MV-4-11 (cell line): Measurements from ENCODE around the gene RFX2.

Experiments
- DNase-seq: peaks from one replicate; lab custom pipeline; 2025; lab: John Stamatoyannopoulos, UW

Gene RFX2

GRCh38 chr19:6103894-6104293, 6.4 kb downstream of the RFX2 start:
- no peak for DNase-seq

GRCh38 chr19:6103217-6103644, 7.1 kb downstream of the RFX2 start:
- no peak for DNase-seq

GRCh38 chr19:6101991-6102390, 8.3 kb downstream of the RFX2 start:
- DNase-seq: peak; percentile 92

- no peak for DNase-seq
These were observed 8.9 kb downstream of the RFX2 start for GRCh38 chr19:6101291-6101825.

GRCh38 chr19:6100284-6100915, 9.9 kb downstream of the RFX2 start:
- DNase-seq: peak; percentile 99

GRCh38 chr19:6099599-6099998, 10.7 kb downstream of the RFX2 start:
- peak; percentile 51 for DNase-seq

GRCh38 chr19:6099033-6099432, 11.3 kb downstream of the RFX2 start:
- DNase-seq: no peak

GRCh38 chr19:6098574-6098973, 11.7 kb downstream of the RFX2 start:
- no peak for DNase-seq

GRCh38 chr19:6097911-6098310, 12.4 kb downstream of the RFX2 start:
- no peak for DNase-seq

- no peak for DNase-seq
These were observed 14.5 kb downstream of the RFX2 start for GRCh38 chr19:6095760-6096159.

- DNase-seq: peak; percentile 92
These were observed 17.7 kb downstream of the RFX2 start for GRCh38 chr19:6092329-6093286.

- no peak for DNase-seq
These were observed 18.5 kb downstream of the RFX2 start for GRCh38 chr19:6091771-6092291.

- no peak for DNase-seq
These were observed 19.7 kb downstream of the RFX2 start for GRCh38 chr19:6090634-6091033.

- DNase-seq: peak; percentile 69
These were observed 21.7 kb downstream of the RFX2 start for GRCh38 chr19:6088602-6089049.

- peak; percentile 67 for DNase-seq
These were observed 23.2 kb downstream of the RFX2 start for GRCh38 chr19:6087074-6087571.

- no peak for DNase-seq
These were observed 24.1 kb downstream of the RFX2 start for GRCh38 chr19:6086068-6086788.

- DNase-seq: no peak
These were observed 25.5 kb downstream of the RFX2 start for GRCh38 chr19:6084821-6085220.

- DNase-seq: no peak
These were observed 31.2 kb downstream of the RFX2 start for GRCh38 chr19:6079107-6079506.

- DNase-seq: no peak
These were observed 32.2 kb downstream of the RFX2 start for GRCh38 chr19:6078068-6078467.

GRCh38 chr19:6076675-6077463, 33.4 kb downstream of the RFX2 start:
- DNase-seq: peak; percentile 72

GRCh38 chr19:6076291-6076665, 34.0 kb downstream of the RFX2 start:
- DNase-seq: no peak
